H1 (cell line): Measurements from ENCODE around the gene HTR3C. TPM values are rescaled to one million over a fixed set of nuclear protein-coding genes. Genes with fewer than 3 reads are reported as not detected.

Experiments used
- CTCF ChIA-PET: fragments of 300-600 bp; sonication (Branson Sonifier 250); formaldehyde crosslinking; loops from one replicate; lab custom pipeline; 2021; ENCODE audit not compliant: partially characterized antibody; lab: Charles Lee
- POLR2A ChIA-PET: fragments of 300-600 bp; sonication (Branson Sonifier 250); formaldehyde crosslinking; loops from one replicate; lab custom pipeline; 2021; ENCODE audit warnings: inconsistent platforms; ENCODE audit not compliant: partially characterized antibody; lab: Charles Lee
- DNase-seq, 2 experiments: peaks; one replicate each; pipeline versions ENCODE4 v3.0.0 to v3.0.0-alpha.2; 2010 to 2022; ENCODE audit warnings: low spot score in 2 of 2, low read depth in 1 of 2, mixed read lengths in 1 of 2
- FAIRE-seq: peaks from 2 replicates; lab custom pipeline; 2011; peaks lifted over from hg19 to GRCh38; lab: Jason Lieb, UNC
- H2AFZ ChIP-seq: 2 replicates; pipeline ENCODE4 v1.8.1; 2012; ENCODE audit warnings: low read length, inconsistent platforms
- H2AK5ac ChIP-seq: 2 replicates; pipeline ENCODE4 v1.6.1; 2013; ENCODE audit warnings: low read depth, low read length
- H2BK120ac ChIP-seq: replicated peaks from 2 replicates; pipeline ENCODE3; 2013; ENCODE audit warnings: low read depth, low read length, inconsistent platforms
- H2BK12ac ChIP-seq: 2 replicates; pipeline ENCODE4 v1.6.1; 2013; ENCODE audit warnings: low read depth, low read length
- H2BK15ac ChIP-seq: 2 replicates; pipeline ENCODE4 v1.6.1; 2013; ENCODE audit warnings: low read length
- H2BK20ac ChIP-seq: 2 replicates; pipeline ENCODE4 v1.6.1; 2013; ENCODE audit warnings: low read length
- H2BK5ac ChIP-seq: 2 replicates; pipeline ENCODE4 v1.6.1; 2013; ENCODE audit warnings: low read depth, low read length
- H3K14ac ChIP-seq: 2 replicates; pipeline ENCODE4 v1.6.1; 2013; ENCODE audit warnings: inconsistent platforms; ENCODE audit not compliant: insufficient read length
- H3K18ac ChIP-seq: 2 replicates; pipeline ENCODE4 v1.6.1; 2013; ENCODE audit warnings: low read length; ENCODE audit errors: extremely low read depth
- H3K23ac ChIP-seq: 2 replicates; pipeline ENCODE4 v1.6.1; 2013; ENCODE audit warnings: inconsistent platforms; ENCODE audit not compliant: insufficient read length
- H3K23me2 ChIP-seq: 2 replicates; pipeline ENCODE4 v1.6.1; 2013; ENCODE audit warnings: low read depth, low read length
- H3K27ac ChIP-seq: 2 replicates; pipeline ENCODE4 v1.6.1; 2011; ENCODE audit warnings: low read depth, low read length, inconsistent platforms
- H3K27me3 ChIP-seq, 4 experiments: replicated peaks in 1 of 4; 1 replicate in 1 of 4; 2 replicates in 3 of 4; pipeline versions ENCODE4 v1.6.1 to v1.8.1; 2011 to 2013; ENCODE audit warnings: low read length in 3 of 4, mild to moderate bottlenecking in 3 of 4, inconsistent platforms in 2 of 4, mixed read lengths in 2 of 4, moderate library complexity in 1 of 4; ENCODE audit not compliant: control insufficient read depth in 3 of 4, insufficient read depth in 3 of 4; ENCODE audit errors: extremely low read depth in 1 of 4
- H3K36me3 ChIP-seq, 4 experiments: 2 replicates each; pipeline versions ENCODE4 v1.6.1 to v1.8.1; 2011 to 2013; ENCODE audit warnings: mild to moderate bottlenecking in 4 of 4, low read length in 3 of 4, moderate library complexity in 2 of 4, control low read depth in 1 of 4, inconsistent platforms in 1 of 4; ENCODE audit not compliant: insufficient read depth in 4 of 4, control insufficient read depth in 2 of 4
- H3K4ac ChIP-seq: replicated peaks from 2 replicates; pipeline ENCODE3; 2013; ENCODE audit warnings: low read length, low read depth, mixed read lengths, inconsistent platforms; ENCODE audit not compliant: insufficient read length
- H3K4me1 ChIP-seq, 4 experiments: replicated peaks in 1 of 4; 1 replicate in 1 of 4; 2 replicates in 3 of 4; pipeline versions ENCODE4 v1.6.1 to v1.8.1; 2011 to 2013; ENCODE audit warnings: low read length in 3 of 4, inconsistent platforms in 2 of 4, mixed read lengths in 1 of 4; ENCODE audit not compliant: insufficient read depth in 4 of 4, control insufficient read depth in 3 of 4
- H3K4me2 ChIP-seq, 2 experiments: 2 replicates each; pipeline versions ENCODE4 v1.6.1 to v1.8.1; 2011 to 2013; ENCODE audit warnings: low read depth in 2 of 2, low read length in 2 of 2, control low read depth in 1 of 2, inconsistent platforms in 1 of 2, mild to moderate bottlenecking in 1 of 2; ENCODE audit not compliant: insufficient read depth in 1 of 2
- H3K4me3 ChIP-seq, 4 experiments: fragments of 200-600, 300-600 bp in 1 of 4; sonication (generic), shearing (Covaris generic), sonication (Bioruptor Twin) in 1 of 4; 2 replicates each; pipeline versions ENCODE4 v1.5.1 to v1.8.1; 2011 to 2016; ENCODE audit warnings: low read length in 4 of 4, low read depth in 3 of 4, control low read depth in 2 of 4, inconsistent platforms in 2 of 4, mild to moderate bottlenecking in 2 of 4, mixed read lengths in 1 of 4, moderate library complexity in 1 of 4; ENCODE audit not compliant: insufficient read depth in 2 of 4; ENCODE audit errors: extremely low read depth in 1 of 4
- H3K56ac ChIP-seq: replicated peaks from 2 replicates; pipeline ENCODE3; 2013; ENCODE audit warnings: low read depth, mild to moderate bottlenecking, mixed read lengths, low read length, inconsistent platforms; ENCODE audit not compliant: insufficient read length
- H3K79me1 ChIP-seq: 2 replicates; pipeline ENCODE4 v1.6.1; 2013; ENCODE audit warnings: low read depth, low read length, control low read depth
- H3K79me2 ChIP-seq, 2 experiments: 2 replicates each; pipeline versions ENCODE4 v1.6.1 to v1.8.1; 2012 to 2013; ENCODE audit warnings: low read length in 2 of 2, mild to moderate bottlenecking in 2 of 2, inconsistent platforms in 1 of 2; ENCODE audit not compliant: insufficient read depth in 2 of 2, control insufficient read depth in 1 of 2
- H3K9ac ChIP-seq, 4 experiments: replicated peaks in 1 of 4; 1 replicate in 1 of 4; 2 replicates in 3 of 4; pipeline versions ENCODE4 v1.6.1 to v1.8.1; 2011 to 2013; ENCODE audit warnings: low read depth in 3 of 4, low read length in 3 of 4, control low read depth in 2 of 4, mild to moderate bottlenecking in 2 of 4, moderate library complexity in 2 of 4, inconsistent platforms in 1 of 4; ENCODE audit errors: extremely low read depth in 1 of 4
- H3K9me3 ChIP-seq, 2 experiments: 2 replicates each; pipeline versions ENCODE4 v1.6.1 to v1.8.1; 2012 to 2013; ENCODE audit warnings: mild to moderate bottlenecking in 2 of 2, moderate library complexity in 2 of 2, control low read depth in 1 of 2, inconsistent platforms in 1 of 2, low read depth in 1 of 2, low read length in 1 of 2, mixed read lengths in 1 of 2; ENCODE audit not compliant: insufficient read depth in 2 of 2
- H4K20me1 ChIP-seq, 2 experiments: replicated peaks in 1 of 2; 2 replicates each; pipeline versions ENCODE3 to v1.8.1; 2011 to 2013; ENCODE audit warnings: inconsistent platforms in 2 of 2, low read length in 2 of 2, mild to moderate bottlenecking in 1 of 2; ENCODE audit not compliant: insufficient read depth in 2 of 2, control insufficient read depth in 1 of 2
- H4K5ac ChIP-seq: 2 replicates; pipeline ENCODE4 v1.6.1; 2013; ENCODE audit warnings: low read length, low read depth, mixed read lengths, inconsistent platforms; ENCODE audit not compliant: insufficient read length
- H4K8ac ChIP-seq: 2 replicates; pipeline ENCODE4 v1.8.0; 2013; ENCODE audit warnings: mild to moderate bottlenecking, moderate library complexity, low read length, inconsistent platforms; ENCODE audit not compliant: insufficient read depth; ENCODE audit errors: extremely low read depth
- H4K91ac ChIP-seq: replicated peaks from 2 replicates; pipeline ENCODE3; 2013; ENCODE audit warnings: low read length, mixed read lengths, inconsistent platforms; ENCODE audit not compliant: insufficient read length
- ATF2 ChIP-seq: IDR thresholded peaks from 2 replicates; pipeline ENCODE4 v1.6.1; 2012; ENCODE audit warnings: low read length, inconsistent platforms
- BACH1 ChIP-seq: IDR thresholded peaks from 2 replicates; pipeline ENCODE4 v1.6.1; 2012; ENCODE audit warnings: low read length, improper control_type of control experiment
- CREB1 ChIP-seq: IDR thresholded peaks from 2 replicates; pipeline ENCODE4 v1.6.1; 2012; ENCODE audit warnings: inconsistent platforms
- CTBP2 ChIP-seq: IDR thresholded peaks from 2 replicates; pipeline ENCODE4 v1.7.0; 2011; ENCODE audit warnings: borderline replicate concordance, mild to moderate bottlenecking, moderate library complexity, mixed read lengths, low read length; ENCODE audit not compliant: insufficient read depth, insufficient read length
- MAX ChIP-seq: IDR thresholded peaks from 2 replicates; pipeline ENCODE4 v1.6.1; 2012; ENCODE audit warnings: inconsistent platforms
- NANOG ChIP-seq: IDR thresholded peaks from 2 replicates; pipeline ENCODE4 v1.6.1; 2011; ENCODE audit warnings: low read length, low read depth, mild to moderate bottlenecking, inconsistent platforms; ENCODE audit not compliant: insufficient read depth, poor library complexity, severe bottlenecking
- POLR2A ChIP-seq, 2 experiments: IDR thresholded peaks; 1 replicate in 1 of 2; 2 replicates in 1 of 2; pipeline ENCODE4 v1.6.1; 2011; ENCODE audit warnings: low read depth in 2 of 2, low read length in 2 of 2, mild to moderate bottlenecking in 2 of 2; ENCODE audit errors: control extremely low read depth in 1 of 2
- RFX5 ChIP-seq: IDR thresholded peaks from 2 replicates; pipeline ENCODE4 v1.6.1; 2011; ENCODE audit warnings: low read depth, low read length, improper control_type of control experiment, borderline replicate concordance
- SIX5 ChIP-seq: IDR thresholded peaks from 2 replicates; pipeline ENCODE4 v1.6.1; 2011; ENCODE audit warnings: mild to moderate bottlenecking, low read depth, low read length
- TAF7 ChIP-seq: optimal IDR thresholded peaks from 2 replicates; pipeline ENCODE3; 2011; ENCODE audit warnings: low read depth, mild to moderate bottlenecking, inconsistent platforms, low read length, moderate library complexity, borderline replicate concordance
- TCF12 ChIP-seq: IDR thresholded peaks from 2 replicates; pipeline ENCODE4 v1.6.1; 2011; ENCODE audit warnings: low read depth, mild to moderate bottlenecking, low read length
- WGBS, 2 experiments: shearing (Covaris generic) in 1 of 2; methylation state at CpG; one replicate each; pipeline versions ENCODE4 v1.1.6 to v1.1.7; 2013 to 2015; ENCODE audit warnings: low lambda C conversion rate in 2 of 2, mixed read lengths in 2 of 2, inconsistent platforms in 1 of 2, low coverage in 1 of 2, missing lambda C conversion rate in 1 of 2; ENCODE audit not compliant: insufficient replicate concordance in 2 of 2, insufficient coverage in 1 of 2, insufficient read length in 1 of 2; ENCODE audit errors: extremely low coverage in 1 of 2, missing lambda C conversion rate in 1 of 2; 5-methylcytosine and 5-hydroxymethylcytosine counted together
- polyA plus RNA-seq, 7 experiments: library from polyadenylated mRNA; depleted of rRNA in 3 of 7; stranded (reverse) in 5 of 7; unstranded in 2 of 7; fragments of >200 nt in 5 of 7; fragments of 200-250 nt in 2 of 7; gene quantifications; 1 replicate in 5 of 7; 2 replicates in 1 of 7; 4 replicates in 1 of 7; pipeline versions ENCODE4 v1.2.1 to v1.2.3, GENCODE V29; 2011 to 2013; ENCODE audit warnings: missing spikeins in 2 of 7, mixed read lengths in 2 of 7
- total RNA-seq: library from RNA; stranded (reverse); fragmentation: NEBNext Ultra II Directional; extraction: Animal tissue kit (Norgen Biotek cat#: 25700); gene quantifications from 2 replicates; pipeline ENCODE4 v1.2.1, GENCODE V29; 2021

HTR3C gene
- total and polyA plus RNA-seq, 2 of the 8 experiments (the other 6 are each of a cell fraction or from before 2014, with no cell fraction given): 0.03 TPM; not detected in 1

GRCh38 chr3:184039414-184039813, 13.4 kb upstream of the HTR3C start:
- CTCF ChIA-PET: interaction anchor here (0.6 to 1.7 kb wide), 16 partner anchors 9 to 245 kb away, joined by 3 to 8 read pairs (median 4); partner anchors contain the start of gene ABCC5
- 83% methylated on average over 5 of the region's 5 CpGs; no CpG with 5 or more reads in 1 of the 2 experiments for WGBS, 2 experiments

More at GRCh38 chr3:184039414-184039813, 13.4 kb upstream of the HTR3C start:
- no peaks in the 10 kb centered on the region for H3K36me3 ChIP-seq
- no peaks in the 10 kb centered on the region for H3K9me3 ChIP-seq
- H4K20me1 ChIP-seq: no peaks in the 10 kb centered on the region
- POLR2A ChIA-PET: no interaction called here
- H3K23ac ChIP-seq: no peak overlapping the region
- no peak overlapping the region for H3K4me2 ChIP-seq
- H2BK120ac ChIP-seq: no peak overlapping the region
- H3K18ac ChIP-seq: no peak overlapping the region
- H2BK15ac ChIP-seq: no peak overlapping the region
- no peak overlapping the region for H3K27ac ChIP-seq
- H4K91ac ChIP-seq: no peak overlapping the region
- no peak overlapping the region for H2BK20ac ChIP-seq
- H3K4me1 ChIP-seq: no peaks in the 10 kb centered on the region
- H3K4me3 ChIP-seq: no peak overlapping the region
- DNase-seq: no peak
- no peak overlapping the region for H2AK5ac ChIP-seq
- H2BK12ac ChIP-seq: no peak overlapping the region
- no peak overlapping the region; a peak in 1 of 7 replicates for H3K9ac ChIP-seq
- no peak overlapping the region for H4K5ac ChIP-seq
- H2BK5ac ChIP-seq: no peak overlapping the region
- H2AFZ ChIP-seq: no peak overlapping the region
- no peaks in the 10 kb centered on the region for H3K79me2 ChIP-seq
- no peaks in the 10 kb centered on the region for H3K27me3 ChIP-seq
- no peak overlapping the region for H3K56ac ChIP-seq
- TF ChIP-seq CREB1 (no peak), MAX (no peak), TCF12 (no peak), SIX5 (no peak), CTBP2 (no peak), BACH1 (no peak), TAF7 (no peak), RFX5 (no peak), ATF2 (no peak), NANOG (no peak), POLR2A (IDR thresholded peaks at IDR 0.05; ENCODE audit: control extremely low read depth in 1 of 2, low read depth in 2 of 2, low read length in 2 of 2) (no peak)
- no peaks in the 10 kb centered on the region for H3K23me2 ChIP-seq
- no peak overlapping the region for H3K4ac ChIP-seq
- no peak overlapping the region for H3K14ac ChIP-seq
- H4K8ac ChIP-seq: no peak overlapping the region
- no peak for FAIRE-seq
- no peaks in the 10 kb centered on the region for H3K79me1 ChIP-seq
